Left hindlimb (tissue), 1 donor: ENCODE data around the gene CPLX1.
"Not testable (repeated sequence)": the region's sequence is repeated elsewhere in the genome, so short reads cannot be mapped to it uniquely, and the experiment has no call there.

Experiments
- DNase-seq: peaks from one replicate; pipeline ENCODE4 v3.0.0-alpha.2; 2018

CPLX1 gene

DNA sequence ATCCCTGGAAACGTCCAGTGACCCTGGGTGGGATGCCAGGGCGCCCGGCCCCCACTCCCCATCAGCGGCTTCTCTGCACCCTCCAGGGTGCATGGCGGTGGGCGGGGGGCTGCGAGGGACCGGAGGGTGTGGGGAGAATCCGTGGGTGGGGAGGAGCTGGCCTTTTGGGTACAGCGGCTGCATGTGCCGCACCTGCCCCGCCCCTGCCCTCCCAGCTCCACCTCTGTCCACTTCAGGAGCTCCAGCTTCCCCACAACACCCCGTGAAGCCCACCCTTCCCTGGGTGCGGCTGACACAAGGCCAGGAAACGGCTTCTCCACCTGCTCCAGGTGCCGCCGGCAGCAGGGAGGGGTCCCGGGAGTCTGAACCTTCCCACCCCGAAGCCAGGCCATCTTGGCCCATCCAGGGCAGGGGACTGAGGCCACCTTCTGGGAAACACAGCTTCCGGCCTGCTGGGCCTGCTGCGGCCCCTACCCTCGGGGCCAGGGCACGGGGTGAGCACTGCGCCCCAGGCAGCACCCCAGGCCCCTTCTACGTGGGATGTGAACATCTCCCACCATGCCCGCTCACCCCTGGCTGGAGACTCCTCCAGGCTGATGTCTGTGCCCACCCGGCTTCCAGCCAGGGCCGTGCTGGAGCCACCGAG, 34.6 kb downstream of the CPLX1 start:
- DNase-seq = no peak

DNA sequence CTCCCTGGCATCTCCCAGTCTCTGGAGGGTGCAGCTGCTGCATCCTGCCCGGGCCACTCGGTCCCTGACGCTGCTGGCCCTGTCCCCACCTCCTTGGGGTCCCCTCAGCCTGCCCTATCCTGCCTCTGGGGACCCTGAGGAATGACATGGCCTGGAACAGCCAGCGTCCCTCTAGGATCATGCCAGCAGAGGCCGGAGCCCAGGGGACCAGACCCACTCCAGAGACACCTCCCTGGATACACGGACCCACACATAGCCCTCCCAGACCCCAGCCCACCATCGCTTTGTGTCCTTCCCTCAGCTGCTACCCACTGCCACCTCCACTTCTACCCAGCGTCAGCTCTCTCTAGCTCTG, 35.5 kb downstream of the CPLX1 start:
- DNase-seq = no peak

GRCh38 chr4:789571-790465, 36.1 kb downstream of the CPLX1 start:
- DNase-seq = no peak

- DNase-seq = no peak
These were observed 37.2 kb downstream of the CPLX1 start for GRCh38 chr4:788636-789297.

DNA sequence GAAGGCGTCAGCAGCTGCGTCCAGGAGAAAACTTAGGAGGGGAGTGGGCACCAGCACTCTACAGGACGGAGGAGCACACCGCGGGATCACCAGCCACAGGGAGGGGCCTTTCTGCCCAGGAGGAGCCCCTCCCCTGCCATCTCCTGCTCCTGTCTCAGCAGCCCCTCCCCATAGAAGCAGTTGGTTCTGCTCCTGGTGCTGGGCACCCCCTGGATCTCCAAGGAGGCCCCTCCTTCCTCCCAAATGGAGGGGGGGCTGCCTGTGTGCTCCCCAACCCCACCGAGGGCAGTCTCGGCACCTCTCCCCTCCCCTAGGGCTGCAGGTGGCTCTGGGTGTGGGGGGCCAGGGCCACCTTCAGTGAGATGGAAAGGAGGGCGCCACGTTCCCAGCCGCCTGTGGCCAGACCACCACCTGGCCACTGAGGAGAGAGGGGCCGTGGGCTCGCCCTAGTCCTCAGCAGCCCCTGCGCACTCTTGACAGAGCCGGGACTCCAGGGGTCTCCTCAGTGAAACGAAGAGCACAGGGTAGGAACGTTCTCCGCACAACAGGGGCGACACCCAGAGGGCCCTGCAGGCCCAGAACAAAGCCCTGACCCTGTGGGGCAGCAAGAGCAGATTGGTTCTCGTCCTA, 37.8 kb downstream of the CPLX1 start:
- DNase-seq = no peak

GRCh38 chr4:787561-787981, 38.4 kb downstream of the CPLX1 start:
- no peak for DNase-seq

GRCh38 chr4:786861-787300, 39.0 kb downstream of the CPLX1 start:
- DNase-seq = no peak

- DNase-seq = no peak
These were observed 39.7 kb downstream of the CPLX1 start for GRCh38 chr4:786074-786741.

- no peak for DNase-seq
These were observed 40.4 kb downstream of the CPLX1 start for GRCh38 chr4:785332-786073.

DNA sequence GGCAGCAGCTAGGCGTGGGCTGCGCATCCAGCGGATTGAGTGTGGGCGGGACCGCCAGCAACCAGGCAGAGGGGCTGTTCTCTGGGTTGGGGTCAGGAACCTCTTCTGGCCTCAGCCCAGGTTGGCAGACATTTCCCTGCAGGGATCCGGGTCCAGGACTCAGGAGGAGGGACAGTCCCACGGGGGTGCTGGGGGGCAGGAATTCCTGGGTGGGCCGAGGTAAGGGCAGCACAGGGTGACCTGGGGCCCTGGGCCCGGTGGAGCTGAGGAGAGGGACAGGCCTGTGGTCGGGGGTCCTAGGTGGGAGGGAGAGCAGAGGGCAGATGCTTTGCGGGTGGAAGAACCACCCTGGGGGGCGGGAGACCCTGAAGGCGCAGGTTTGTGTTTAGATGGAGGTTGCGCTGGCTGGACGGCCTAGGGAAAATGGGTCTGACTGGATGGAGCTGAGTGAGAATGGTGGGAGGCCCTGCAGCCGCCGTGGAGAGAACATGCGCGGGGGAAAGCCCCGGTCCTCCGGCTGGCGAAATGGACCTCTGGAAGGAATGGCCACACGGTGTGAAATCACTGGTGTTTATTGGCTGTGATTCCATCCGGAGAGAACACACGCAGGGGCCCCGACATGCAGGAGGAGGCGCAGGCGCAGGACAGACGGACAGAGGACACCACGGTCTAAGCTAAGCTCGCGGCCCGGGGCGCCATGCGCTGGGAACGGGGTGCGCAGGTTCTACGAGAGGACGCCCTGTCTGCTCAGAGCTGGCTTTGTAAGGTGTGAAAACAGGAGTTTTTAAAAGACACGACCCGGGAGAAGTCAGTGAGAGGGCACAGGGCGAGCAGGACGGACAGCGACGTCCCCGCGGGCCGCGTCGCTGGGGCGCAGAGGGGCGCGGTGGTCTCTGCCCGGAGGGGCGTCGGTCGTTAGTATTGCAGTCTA, 41.3 kb downstream of the CPLX1 start:
- DNase-seq = no peak

GRCh38 chr4:781493-782216, 44.3 kb downstream of the CPLX1 start:
- peak; percentile 100 for DNase-seq

GRCh38 chr4:780716-781492, 45.0 kb downstream of the CPLX1 start:
- no peak for DNase-seq

DNA sequence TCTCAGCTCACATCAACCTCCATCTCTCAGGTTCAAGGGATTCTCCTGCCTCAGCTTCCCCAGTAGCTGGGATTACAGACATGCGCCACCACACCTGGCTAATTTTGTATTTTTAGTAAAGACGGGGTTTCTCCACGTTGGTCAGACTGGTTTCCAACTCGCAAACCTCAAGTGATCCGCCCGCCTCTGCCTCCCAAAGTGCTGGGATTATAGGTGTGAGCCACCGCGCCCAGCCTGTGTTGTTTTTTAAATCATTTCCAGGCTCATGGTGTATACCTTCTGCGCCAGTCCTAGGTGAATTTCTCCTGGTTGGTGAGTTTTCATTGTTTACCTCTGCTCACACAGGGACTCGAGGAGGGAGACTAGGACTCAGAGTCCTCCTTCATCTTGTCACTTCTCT, 45.7 kb downstream of the CPLX1 start:
- DNase-seq = not testable (repeated sequence)

- no peak for DNase-seq
These were observed 46.4 kb downstream of the CPLX1 start for GRCh38 chr4:779555-779954.

- no peak for DNase-seq
These were observed 48.2 kb downstream of the CPLX1 start for GRCh38 chr4:777520-778262.

GRCh38 chr4:776743-777441, 49.0 kb downstream of the CPLX1 start:
- DNase-seq = no peak

DNA sequence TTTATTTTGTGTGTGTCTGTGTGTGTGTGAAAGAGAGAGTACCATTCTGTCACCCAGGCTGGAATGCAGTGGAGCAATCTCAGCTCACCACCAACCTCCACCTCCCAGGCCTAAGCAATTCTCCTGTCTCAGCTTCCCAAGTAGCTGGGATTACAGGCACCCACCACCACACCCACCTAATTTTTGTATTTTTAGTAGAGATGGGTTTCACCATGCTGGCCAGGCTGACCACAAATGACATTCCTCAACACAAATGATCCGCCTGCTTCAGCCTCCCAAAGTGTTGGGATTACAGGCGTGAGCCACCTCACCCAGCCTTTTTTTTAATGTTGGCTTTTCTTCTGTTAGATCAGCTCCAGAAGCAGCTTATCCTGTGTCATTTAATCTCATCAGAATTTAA, 50.4 kb downstream of the CPLX1 start:
- DNase-seq = not testable (repeated sequence)
